ENCODE measurements around the gene RAD51B.

RAD51B gene

GRCh38 chr14:68482018-68482417, 662.4 kb downstream of the RAD51B start:
- no peak for DNase-seq

DNA sequence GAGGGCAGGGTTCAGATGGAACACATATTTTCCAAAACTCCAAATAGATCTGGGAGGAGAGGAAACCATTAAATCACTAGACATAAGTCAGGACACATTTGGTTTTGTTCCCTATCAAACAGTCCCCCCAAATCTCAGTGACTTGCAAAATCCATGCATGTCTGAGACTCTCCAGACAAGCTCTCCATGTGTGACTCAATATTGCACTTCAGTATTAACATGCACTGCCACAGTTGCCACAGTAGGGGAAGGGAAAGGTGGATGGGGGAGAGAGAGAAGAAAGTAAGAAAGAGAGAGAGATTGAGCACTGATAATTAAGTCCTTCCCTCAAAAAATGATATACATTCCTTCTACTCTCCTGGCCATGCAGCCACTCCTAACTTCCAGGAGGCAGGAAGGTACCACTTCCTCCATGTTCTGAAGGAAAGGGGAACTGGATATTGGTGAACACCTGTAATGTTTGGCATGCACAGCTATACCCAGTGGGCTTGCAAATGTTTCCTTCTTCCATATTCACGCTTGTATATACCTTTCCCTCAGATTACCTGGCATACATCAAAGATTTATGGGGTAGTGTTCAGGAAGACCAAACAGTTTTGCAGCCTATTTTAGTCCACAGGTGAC, 663.3 kb downstream of the RAD51B start:
- DNase-seq = no peak

DNA sequence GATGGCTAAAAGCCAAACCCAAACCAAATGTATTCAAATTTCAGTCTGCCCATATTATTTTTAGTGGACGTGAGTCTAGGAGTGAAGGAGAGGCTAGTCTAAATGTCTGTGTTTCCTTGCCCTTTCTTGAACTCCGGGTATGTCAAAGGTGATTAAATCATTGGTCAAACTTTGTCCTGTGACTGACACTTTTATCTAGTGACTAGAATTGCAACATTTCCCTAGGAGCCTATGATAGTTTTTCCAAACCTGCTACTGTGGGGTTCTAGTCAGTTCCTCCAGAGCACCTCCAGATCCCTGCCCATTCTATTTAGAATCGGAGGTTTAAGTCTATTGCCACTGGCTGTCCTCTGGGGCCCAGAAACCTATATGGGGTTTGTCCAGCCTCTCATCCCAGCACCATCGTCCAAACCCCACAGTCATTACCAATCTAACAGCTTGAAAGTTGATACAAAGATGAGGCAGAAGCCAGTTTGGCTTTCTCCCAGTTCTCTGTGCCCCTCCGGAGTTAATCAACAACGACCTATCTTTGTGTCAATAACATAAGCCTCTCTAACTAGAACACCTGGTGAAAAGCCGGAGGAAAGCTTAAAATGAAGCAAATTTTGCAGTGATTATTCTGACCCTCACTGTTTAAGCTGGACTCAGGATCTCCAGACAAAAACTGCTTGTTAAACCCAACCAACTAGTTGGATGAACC, 666.6 kb downstream of the RAD51B start:
- no peak for DNase-seq

GRCh38 chr14:68486809-68487208, 667.2 kb downstream of the RAD51B start:
- no peak for DNase-seq

GRCh38 chr14:68487805-68488590, 668.4 kb downstream of the RAD51B start:
- no peak for DNase-seq

DNA sequence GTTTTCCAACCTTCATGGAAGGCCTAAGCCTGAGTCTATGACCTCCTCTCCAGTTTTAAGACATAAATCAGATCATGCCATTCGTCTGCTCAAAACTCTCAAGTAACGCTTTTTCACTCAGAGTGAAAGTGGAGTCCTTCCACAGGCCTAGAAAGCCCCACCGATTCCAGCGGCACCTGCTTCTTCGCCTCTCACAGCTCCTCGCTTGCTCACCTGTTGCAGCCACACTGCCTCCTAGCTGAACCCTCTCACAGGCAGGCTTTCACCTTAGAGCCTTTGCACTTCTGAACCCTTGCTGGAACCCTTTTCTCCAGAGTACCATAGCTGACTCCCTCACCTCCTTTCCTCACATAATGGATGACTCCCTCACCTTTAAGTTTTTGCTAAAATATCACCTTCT, 672.2 kb downstream of the RAD51B start:
- no peak for DNase-seq

- DNase-seq = no peak
Observed at GRCh38 chr14:68492381-68493151, 673.0 kb downstream of the RAD51B start.

DNA sequence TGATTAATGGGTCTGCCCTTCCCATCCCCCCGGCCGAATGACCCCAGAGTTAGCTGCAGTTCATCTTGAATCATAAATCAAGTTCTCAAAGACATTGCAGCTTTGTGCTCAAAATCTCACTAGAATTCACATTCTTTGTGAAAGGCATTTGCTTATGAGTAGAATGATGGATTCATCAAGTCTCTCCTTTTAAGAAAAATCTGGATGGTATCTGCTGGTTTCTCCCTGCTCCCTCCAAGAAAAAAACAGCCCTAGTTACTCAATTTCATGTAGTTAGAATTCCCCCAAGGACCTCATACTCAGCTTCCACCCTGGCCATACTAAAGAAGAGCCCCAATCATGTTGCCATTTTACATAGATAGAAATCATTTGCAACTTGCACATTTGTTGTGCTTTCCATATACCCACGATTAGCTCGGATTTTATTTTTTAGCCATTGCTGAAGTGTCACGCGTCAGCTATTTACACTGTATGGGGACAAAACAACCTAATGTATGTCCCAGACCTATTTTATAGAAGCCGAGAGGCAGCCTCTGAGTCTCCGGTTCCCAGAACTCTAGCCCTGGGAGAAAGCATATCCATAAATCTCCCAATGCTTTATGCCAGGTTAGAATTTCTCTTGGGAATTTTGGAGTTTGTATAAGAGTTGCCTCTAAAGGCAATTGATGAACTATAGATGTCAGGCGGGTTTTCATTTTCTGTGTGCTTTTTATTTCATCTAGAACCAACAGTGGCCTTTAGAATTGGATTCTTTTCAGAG, 673.8 kb downstream of the RAD51B start:
- DNase-seq = no peak

- no peak for DNase-seq
Observed at GRCh38 chr14:68495101-68496039, 675.8 kb downstream of the RAD51B start.

DNA sequence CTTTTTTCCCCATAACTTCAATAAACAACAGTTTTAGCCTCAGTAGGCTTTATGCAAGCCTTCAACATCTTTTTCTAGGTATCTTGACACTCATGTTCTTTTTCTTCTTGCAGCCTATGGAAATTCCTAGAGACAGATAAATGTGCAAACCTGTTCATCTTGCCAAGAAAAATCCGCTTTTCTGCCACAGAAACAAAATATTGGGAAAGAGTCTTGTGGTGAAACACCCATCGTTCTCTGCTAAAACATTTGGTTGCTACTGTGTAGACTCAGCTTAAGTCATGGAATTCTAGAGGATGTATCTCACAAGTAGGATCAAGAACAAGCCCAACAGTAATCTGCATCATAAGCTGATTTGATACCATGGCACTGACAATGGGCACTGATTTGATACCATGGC, 677.4 kb downstream of the RAD51B start:
- DNase-seq = no peak

DNA sequence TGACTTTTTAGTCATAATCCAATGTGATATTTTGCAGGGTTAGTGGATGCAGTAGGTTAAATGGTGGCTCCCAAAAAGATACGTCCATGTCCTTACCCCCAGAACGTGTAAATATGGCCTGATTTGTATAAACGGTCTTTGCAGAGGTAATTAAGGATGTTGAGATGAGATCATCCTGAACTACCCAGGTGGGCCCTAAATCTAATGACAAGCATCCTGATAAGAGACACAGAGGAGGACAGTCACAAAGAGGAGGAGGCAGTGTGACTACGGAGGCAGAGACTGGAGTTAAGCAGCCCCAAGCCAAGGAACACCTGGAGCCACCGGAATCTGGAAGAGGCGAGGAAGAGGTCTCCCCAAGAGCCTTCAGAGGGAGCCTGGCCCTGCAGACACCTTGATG, 679.9 kb downstream of the RAD51B start:
- DNase-seq = no peak

DNA sequence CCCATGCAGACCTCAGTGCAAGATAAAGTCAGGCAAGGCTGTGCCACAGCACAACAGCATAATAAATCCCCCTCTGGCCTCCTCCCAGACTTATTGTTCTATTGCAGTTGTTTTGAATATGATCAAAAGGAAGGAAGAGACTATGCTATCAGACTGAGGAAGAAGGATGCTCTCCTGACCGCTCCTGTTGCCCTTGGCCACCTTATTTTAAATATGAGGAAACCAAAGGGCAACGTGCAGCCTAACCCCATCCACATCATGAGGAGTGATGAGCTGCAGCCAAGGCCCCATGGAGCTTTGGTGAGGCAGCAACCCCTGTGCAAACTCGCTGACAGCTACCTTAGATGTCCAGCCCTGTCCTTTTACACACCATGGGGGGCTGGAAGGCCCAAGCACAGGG, 681.6 kb downstream of the RAD51B start:
- no peak for DNase-seq

DNA sequence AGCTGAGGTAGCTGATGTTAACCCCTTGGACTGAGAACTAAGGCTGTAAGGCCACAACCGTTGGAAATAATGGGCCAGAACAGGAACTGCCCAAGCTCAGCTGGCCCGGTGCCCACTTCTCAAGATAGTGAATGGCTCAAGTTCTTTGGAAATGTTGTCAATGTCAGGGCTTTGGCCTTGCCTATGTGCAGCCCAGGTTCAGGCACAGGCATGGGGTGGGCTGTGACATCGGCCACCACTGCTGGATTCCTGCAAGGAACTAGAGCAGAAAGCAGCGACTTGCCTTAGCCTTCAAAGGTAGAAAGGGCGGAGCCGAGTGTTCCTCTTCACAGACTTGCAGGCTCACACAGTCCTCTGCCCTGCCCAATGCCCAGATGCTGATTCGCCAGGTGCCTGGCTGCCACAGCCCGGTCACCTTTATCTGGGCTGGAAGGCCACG, 682.1 kb downstream of the RAD51B start:
- DNase-seq = no peak

- DNase-seq = no peak
Observed at GRCh38 chr14:68502230-68502629, 682.7 kb downstream of the RAD51B start.

GRCh38 chr14:68503186-68503825, 683.7 kb downstream of the RAD51B start:
- DNase-seq = no peak

DNA sequence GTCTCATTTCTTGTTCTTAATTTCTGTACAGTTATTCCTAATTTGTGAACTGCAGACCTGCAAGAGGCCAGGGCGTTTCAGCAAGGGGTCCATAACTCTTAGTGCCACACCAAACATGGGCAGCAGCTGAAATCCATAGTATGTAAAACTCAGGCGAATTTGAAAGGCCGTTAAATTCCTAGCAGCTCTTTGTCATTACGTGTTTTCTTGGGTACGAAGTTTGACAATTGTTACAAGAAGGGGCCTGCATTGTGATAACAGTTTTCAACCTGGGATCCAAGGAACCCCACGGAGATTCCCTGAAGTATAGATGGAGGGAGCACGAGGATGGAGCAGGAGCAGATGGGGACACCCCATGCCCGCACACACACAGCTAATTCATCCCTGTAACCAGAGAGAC, 685.3 kb downstream of the RAD51B start:
- DNase-seq = no peak

DNA sequence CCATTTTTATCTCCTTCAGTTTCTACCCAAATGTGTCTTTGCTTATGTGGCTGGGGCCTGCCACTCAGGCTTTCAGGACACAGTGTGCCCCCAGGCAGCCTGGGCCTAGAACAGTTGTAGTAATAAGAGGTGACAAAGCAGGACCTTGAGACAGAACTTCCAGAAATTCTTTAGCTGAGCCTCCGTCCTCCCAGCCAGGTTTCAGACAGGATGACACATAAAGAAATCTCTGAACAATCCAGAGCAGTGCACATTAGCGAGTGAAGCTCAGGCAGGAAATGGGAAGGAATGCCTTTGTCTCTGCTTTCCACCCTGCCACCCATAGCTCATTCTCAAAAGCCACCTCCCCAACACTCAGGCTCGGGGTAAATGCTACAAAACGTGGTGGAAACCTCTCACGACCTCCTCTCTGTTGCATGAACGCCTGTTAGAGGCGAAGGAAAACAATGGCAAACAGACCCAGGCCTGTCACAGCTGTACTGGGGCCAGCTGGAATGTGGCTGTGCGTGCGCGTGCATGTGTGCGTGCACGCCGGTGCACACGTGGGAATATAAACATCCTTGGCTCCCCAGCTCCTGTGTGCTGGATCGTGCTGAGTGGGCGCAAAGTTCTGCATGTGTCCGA, 686.6 kb downstream of the RAD51B start:
- DNase-seq = no peak

DNA sequence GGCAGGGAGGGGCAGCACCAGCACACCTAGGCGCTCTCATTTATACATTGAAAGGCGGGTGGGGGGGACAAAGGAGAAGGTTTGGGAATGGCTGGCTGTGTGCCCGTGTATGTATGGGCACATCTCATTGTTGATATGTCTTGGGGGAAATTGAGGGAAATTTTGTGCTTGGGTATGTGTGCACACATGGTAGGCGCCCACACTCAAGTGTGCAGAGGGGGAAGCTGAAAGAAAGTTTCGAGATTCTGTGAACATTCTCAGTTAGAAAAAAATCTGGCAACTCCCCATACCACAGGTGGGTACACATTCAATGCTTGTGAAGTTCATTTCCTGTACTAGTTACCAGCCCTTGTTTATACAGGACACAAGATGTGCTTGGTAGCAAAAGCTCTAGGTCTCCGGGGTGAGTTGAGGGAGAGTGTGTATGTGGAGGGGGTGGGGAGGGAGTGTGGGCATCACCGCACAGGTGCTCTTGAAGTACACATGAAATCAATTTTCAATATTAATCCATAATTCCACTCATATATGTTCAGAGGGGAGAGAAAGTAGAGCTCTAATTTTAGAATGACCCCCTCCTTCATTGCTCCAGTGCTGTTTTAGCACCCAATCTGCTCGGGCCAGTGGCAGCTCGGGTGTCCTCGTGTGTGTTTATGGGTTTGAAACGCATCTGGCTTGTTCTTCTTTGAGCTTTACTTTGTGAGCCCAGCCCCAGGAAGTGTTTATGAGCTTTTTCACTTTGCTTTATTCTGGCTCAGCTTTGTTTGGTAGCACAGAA, 687.3 kb downstream of the RAD51B start:
- DNase-seq = no peak

DNA sequence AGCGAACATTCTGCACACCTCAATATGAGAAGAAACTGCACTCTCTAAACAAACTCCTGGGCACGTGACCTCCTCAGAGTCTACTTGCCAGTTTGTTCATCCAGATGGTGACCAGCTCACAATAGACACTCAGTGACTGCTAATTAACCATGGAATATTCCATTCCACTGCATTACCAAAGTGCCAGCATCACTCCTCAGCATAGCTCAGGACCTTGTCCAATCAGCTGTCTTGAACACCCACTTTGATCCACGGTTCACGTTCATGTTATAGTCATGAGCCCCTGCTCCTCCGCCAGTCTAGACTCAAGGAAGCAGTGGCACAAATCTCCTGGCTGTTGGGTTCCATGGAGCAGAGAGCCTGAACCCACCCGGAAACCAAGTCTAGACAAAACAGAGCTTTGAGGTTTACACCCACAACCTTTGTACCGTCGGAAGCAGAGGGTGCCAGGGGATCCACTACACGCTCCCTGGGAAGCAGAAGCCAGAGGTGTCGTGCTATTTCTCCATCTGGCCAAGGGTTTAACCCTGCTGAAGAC, 688.0 kb downstream of the RAD51B start:
- DNase-seq = no peak

Data from NCI-H2029 treated with DMSO at 0.1 percent for 48 hours (cell line).